ENCODE data around the gene TMTC2.

Gene TMTC2

DNA sequence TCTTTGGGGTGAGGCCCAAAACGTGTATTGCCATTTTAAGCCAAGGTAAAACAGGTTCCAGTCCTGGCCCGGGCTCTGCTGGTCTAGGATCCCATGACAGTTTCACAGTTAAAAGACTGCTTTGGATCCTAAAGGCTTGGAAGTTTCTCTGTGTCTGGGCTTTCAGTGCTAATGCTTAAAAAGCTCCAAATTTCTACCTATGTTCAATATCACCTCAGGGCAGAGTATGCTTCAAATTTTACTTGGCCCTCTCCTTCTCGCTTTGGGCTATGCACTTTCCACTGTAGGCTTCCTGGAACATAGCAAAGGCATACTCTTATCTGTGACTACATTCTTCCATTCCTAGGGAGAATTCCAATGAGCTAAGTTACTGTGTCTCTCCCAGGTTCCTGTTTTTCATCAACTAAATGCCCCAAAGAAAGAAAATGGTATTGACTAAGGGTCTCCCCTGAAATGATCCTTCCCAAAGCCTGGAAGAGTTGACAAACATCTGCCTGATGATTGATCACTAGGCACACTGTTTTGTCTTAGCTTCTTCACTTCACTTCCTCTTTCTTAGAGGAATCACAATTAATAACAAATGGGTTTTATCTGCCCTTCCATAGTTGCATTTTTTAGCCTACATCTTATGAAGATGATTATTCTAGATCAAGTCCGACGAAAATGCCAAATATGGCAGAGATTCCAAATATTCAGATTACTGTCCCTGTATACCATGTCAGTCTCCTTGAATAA lies 79.4 kb downstream of the TMTC2 start:
- Histone ChIP-seq H3K27me3 (ENCODE audit: insufficient read depth, low read length) (no peaks in the 10 kb centered on the region), H3K9me3 (ENCODE audit: insufficient read depth, low read depth, low read length) (no peaks in the 10 kb centered on the region), H3K36me3 (ENCODE audit: insufficient read depth, low read depth, low read length) (no peaks in the 10 kb centered on the region), H3K4me1 (ENCODE audit: insufficient read depth, low read length) (no peaks in the 10 kb centered on the region), H3K9ac (ENCODE audit: low read depth, low read length) (no peak overlapping the region), H3K4me3 (ENCODE audit: low read length) (no peak overlapping the region), H3K27ac (ENCODE audit: low read length) (no peak overlapping the region)

DNA sequence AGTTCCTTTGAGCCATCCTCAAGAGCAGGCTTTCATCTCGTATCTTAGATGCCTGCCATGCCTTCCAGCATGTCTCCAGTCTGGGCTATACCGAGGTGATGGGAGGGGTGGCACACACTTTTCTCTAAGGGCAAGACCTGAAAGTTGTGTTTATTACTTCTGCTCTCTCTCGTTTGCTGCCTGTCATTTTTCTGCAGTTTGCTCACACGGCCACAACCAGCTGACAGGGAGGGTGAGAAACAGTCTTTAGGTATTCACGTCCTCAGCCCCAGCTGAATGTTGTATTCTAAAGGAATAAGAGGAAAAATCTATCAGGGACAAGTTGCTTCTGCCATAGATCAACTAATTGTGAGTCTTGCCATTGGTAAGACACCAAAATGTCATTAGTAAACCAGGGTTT lies 88.0 kb downstream of the TMTC2 start:
- Histone ChIP-seq H3K9me3 (ENCODE audit: insufficient read depth, low read depth, low read length) (no peaks in the 10 kb centered on the region), H3K9ac (ENCODE audit: low read depth, low read length) (no peak overlapping the region), H3K27ac (ENCODE audit: low read length) (no peak overlapping the region), H3K27me3 (ENCODE audit: insufficient read depth, low read length) (no peaks in the 10 kb centered on the region), H3K4me1 (ENCODE audit: insufficient read depth, low read length) (no peaks in the 10 kb centered on the region), H3K4me3 (ENCODE audit: low read length) (no peak overlapping the region), H3K36me3 (ENCODE audit: insufficient read depth, low read depth, low read length) (no peaks in the 10 kb centered on the region)

GRCh38 chr12:82780517-82780916 lies 93.8 kb downstream of the TMTC2 start:
- Histone ChIP-seq H3K4me3 (ENCODE audit: low read length) (no peak overlapping the region), H3K9ac (ENCODE audit: low read depth, low read length) (no peak overlapping the region), H3K27me3 (ENCODE audit: insufficient read depth, low read length) (no peaks in the 10 kb centered on the region), H3K4me1 (ENCODE audit: insufficient read depth, low read length) (peaks cover 18% of the 10 kb centered on the region; the same call in 1 of the 2 replicates), H3K36me3 (ENCODE audit: insufficient read depth, low read depth, low read length) (no peaks in the 10 kb centered on the region), H3K27ac (ENCODE audit: low read length) (no peak overlapping the region), H3K9me3 (ENCODE audit: insufficient read depth, low read depth, low read length) (no peaks in the 10 kb centered on the region)

GRCh38 chr12:82781309-82781997 lies 94.7 kb downstream of the TMTC2 start:
- Histone ChIP-seq H3K4me3 (ENCODE audit: low read length) (peak overlapping the region; percentile 23; the same call in 1 of the 2 replicates), H3K4me1 (ENCODE audit: insufficient read depth, low read length) (peaks cover 21% of the 10 kb centered on the region; the same call in 1 of the 2 replicates), H3K36me3 (ENCODE audit: insufficient read depth, low read depth, low read length) (no peaks in the 10 kb centered on the region), H3K9ac (ENCODE audit: low read depth, low read length) (no peak overlapping the region), H3K27me3 (ENCODE audit: insufficient read depth, low read length) (no peaks in the 10 kb centered on the region), H3K9me3 (ENCODE audit: insufficient read depth, low read depth, low read length) (no peaks in the 10 kb centered on the region), H3K27ac (ENCODE audit: low read length) (no peak overlapping the region)

- Histone ChIP-seq H3K4me3 (ENCODE audit: low read length) (no peak overlapping the region), H3K4me1 (ENCODE audit: insufficient read depth, low read length) (peaks cover 21% of the 10 kb centered on the region; the same call in 1 of the 2 replicates), H3K27me3 (ENCODE audit: insufficient read depth, low read length) (no peaks in the 10 kb centered on the region), H3K36me3 (ENCODE audit: insufficient read depth, low read depth, low read length) (no peaks in the 10 kb centered on the region), H3K9me3 (ENCODE audit: insufficient read depth, low read depth, low read length) (no peaks in the 10 kb centered on the region), H3K27ac (ENCODE audit: low read length) (no peak overlapping the region), H3K9ac (ENCODE audit: low read depth, low read length) (no peak overlapping the region)
Observed at GRCh38 chr12:82783435-82783834, 96.7 kb downstream of the TMTC2 start.

- no peak overlapping the region for H3K9ac ChIP-seq (ENCODE audit: low read depth, low read length)
- peaks cover 11% of the 10 kb centered on the region; the same call in 1 of the 2 replicates for H3K4me1 ChIP-seq (ENCODE audit: insufficient read depth, low read length)
- no peak overlapping the region for H3K4me3 ChIP-seq (ENCODE audit: low read length)
- no peaks in the 10 kb centered on the region for H3K9me3 ChIP-seq (ENCODE audit: insufficient read depth, low read depth, low read length)
- no peaks in the 10 kb centered on the region for H3K36me3 ChIP-seq (ENCODE audit: insufficient read depth, low read depth, low read length)
- H3K27ac ChIP-seq (ENCODE audit: low read length) = no peak overlapping the region
- H3K27me3 ChIP-seq (ENCODE audit: insufficient read depth, low read length) = no peaks in the 10 kb centered on the region
Observed at GRCh38 chr12:82787016-82787415, 100.3 kb downstream of the TMTC2 start.

- no peaks in the 10 kb centered on the region for H3K36me3 ChIP-seq (ENCODE audit: insufficient read depth, low read depth, low read length)
- H3K9ac ChIP-seq (ENCODE audit: low read depth, low read length) = no peak overlapping the region
- H3K27ac ChIP-seq (ENCODE audit: low read length) = no peak overlapping the region
- no peaks in the 10 kb centered on the region for H3K9me3 ChIP-seq (ENCODE audit: insufficient read depth, low read depth, low read length)
- peaks cover 6% of the 10 kb centered on the region; the same call in 1 of the 2 replicates for H3K4me1 ChIP-seq (ENCODE audit: insufficient read depth, low read length)
- no peaks in the 10 kb centered on the region for H3K27me3 ChIP-seq (ENCODE audit: insufficient read depth, low read length)
- no peak overlapping the region for H3K4me3 ChIP-seq (ENCODE audit: low read length)
Observed at GRCh38 chr12:82788594-82788993, 101.9 kb downstream of the TMTC2 start.

DNA sequence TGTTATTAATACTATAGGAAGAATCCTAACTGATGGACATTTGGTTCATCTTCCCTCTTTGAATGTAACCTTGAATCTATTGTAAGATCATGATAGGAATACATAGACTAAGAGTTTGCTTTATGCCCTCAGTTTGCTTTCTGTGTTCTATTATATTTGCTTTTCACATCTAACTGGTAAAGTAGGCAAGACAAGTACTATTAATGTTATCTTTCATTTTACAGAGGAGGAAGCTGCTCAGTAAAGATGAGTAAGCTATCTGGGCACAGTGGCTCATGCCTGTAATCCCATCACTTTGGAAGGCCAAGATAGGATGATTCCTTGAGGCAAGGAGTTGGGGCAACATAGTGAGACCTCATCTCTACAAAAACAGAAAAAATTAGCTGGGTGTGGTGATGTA lies 103.0 kb downstream of the TMTC2 start:
- H3K9me3 ChIP-seq (ENCODE audit: insufficient read depth, low read depth, low read length) = no peaks in the 10 kb centered on the region
- H3K36me3 ChIP-seq (ENCODE audit: insufficient read depth, low read depth, low read length) = no peaks in the 10 kb centered on the region
- no peaks in the 10 kb centered on the region for H3K27me3 ChIP-seq (ENCODE audit: insufficient read depth, low read length)
- no peak overlapping the region for H3K9ac ChIP-seq (ENCODE audit: low read depth, low read length)
- no peak overlapping the region for H3K4me3 ChIP-seq (ENCODE audit: low read length)
- H3K27ac ChIP-seq (ENCODE audit: low read length) = no peak overlapping the region
- H3K4me1 ChIP-seq (ENCODE audit: insufficient read depth, low read length) = peaks cover 13% of the 10 kb centered on the region; the same call in 1 of the 2 replicates

DNA sequence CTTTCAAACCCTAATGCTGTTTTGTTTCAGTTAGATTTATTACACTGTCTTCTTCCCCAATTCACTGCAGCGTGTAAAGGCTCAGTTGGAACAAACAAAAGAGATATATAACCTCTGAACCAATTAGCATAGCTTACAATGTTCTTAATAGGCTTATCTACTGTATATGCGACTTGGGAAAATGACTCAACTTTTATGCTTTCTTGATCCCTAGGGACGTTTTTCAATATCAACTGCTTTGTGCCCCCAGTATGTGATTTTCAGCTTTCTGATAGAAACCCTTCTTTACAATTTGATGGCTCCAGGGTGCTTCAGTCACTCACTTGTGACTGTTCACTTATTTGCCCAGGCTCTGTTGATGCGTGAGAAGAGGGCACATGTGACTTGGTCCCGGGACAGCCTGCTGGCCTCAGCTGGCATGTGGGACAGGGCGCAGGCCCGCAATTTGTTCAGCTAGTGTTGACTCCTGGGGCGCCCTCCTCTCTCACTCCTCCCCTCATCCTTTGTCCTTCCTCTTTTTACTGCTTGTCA lies 107.1 kb downstream of the TMTC2 start:
- H3K9ac ChIP-seq (ENCODE audit: low read depth, low read length) = no peak overlapping the region
- no peaks in the 10 kb centered on the region for H3K36me3 ChIP-seq (ENCODE audit: insufficient read depth, low read depth, low read length)
- no peak overlapping the region for H3K27ac ChIP-seq (ENCODE audit: low read length)
- no peaks in the 10 kb centered on the region for H3K27me3 ChIP-seq (ENCODE audit: insufficient read depth, low read length)
- H3K4me1 ChIP-seq (ENCODE audit: insufficient read depth, low read length) = peaks cover 10% of the 10 kb centered on the region; the same call in 1 of the 2 replicates
- H3K4me3 ChIP-seq (ENCODE audit: low read length) = no peak overlapping the region
- no peaks in the 10 kb centered on the region for H3K9me3 ChIP-seq (ENCODE audit: insufficient read depth, low read depth, low read length)

GRCh38 chr12:82797480-82797879 lies 110.8 kb downstream of the TMTC2 start:
- peaks cover 10% of the 10 kb centered on the region; the same call in 1 of the 2 replicates for H3K4me1 ChIP-seq (ENCODE audit: insufficient read depth, low read length)
- H3K27ac ChIP-seq (ENCODE audit: low read length) = no peak overlapping the region

GRCh38 chr12:82800185-82800584 lies 113.5 kb downstream of the TMTC2 start:
- Histone ChIP-seq H3K27ac (ENCODE audit: low read length) (no peak overlapping the region), H3K27me3 (ENCODE audit: insufficient read depth, low read length) (no peaks in the 10 kb centered on the region), H3K4me1 (ENCODE audit: insufficient read depth, low read length) (peaks cover 8% of the 10 kb centered on the region), H3K36me3 (ENCODE audit: insufficient read depth, low read depth, low read length) (no peaks in the 10 kb centered on the region), H3K9me3 (ENCODE audit: insufficient read depth, low read depth, low read length) (no peaks in the 10 kb centered on the region), H3K4me3 (ENCODE audit: low read length) (no peak overlapping the region), H3K9ac (ENCODE audit: low read depth, low read length) (no peak overlapping the region)

More at GRCh38 chr12:82797480-82797879, 110.8 kb downstream of the TMTC2 start:
- H3K27me3 ChIP-seq (ENCODE audit: insufficient read depth, low read length) = no peaks in the 10 kb centered on the region
- H3K36me3 ChIP-seq (ENCODE audit: insufficient read depth, low read depth, low read length) = no peaks in the 10 kb centered on the region
- no peaks in the 10 kb centered on the region for H3K9me3 ChIP-seq (ENCODE audit: insufficient read depth, low read depth, low read length)
- no peak overlapping the region for H3K9ac ChIP-seq (ENCODE audit: low read depth, low read length)
- no peak overlapping the region for H3K4me3 ChIP-seq (ENCODE audit: low read length)

Data from iPS-20b (cell line).